Measurements from ENCODE around the gene EPB41L1.

DNA sequence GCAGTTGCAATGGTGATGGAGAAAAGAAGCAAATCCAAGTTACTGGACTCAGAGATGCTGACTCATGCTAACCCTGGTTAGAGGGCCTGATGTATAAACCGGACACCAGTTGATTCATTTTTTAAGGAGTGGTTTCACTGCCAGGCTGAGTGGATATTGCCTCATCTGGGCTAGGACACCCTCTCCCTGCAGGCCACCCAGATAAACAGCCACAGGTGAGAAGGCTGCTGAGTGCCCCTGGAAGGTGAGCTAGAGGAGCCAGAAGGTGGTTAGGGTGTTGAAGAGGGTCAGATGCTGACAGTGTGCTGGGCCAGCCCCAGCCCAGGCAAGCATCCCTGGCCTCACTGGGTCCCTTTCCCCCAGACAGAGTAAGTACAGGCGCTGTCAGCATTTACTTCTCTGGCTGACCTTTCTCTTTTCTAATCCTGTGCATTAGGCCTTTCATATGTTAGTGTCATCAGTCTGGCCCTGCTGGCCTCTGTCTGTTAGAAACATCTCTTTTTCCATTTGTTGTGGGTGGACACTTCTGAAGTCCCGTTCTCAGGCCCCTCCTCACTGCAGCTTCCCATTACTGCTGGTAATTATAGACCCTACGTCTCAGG, 13.5 kb downstream of the EPB41L1 start:
- TF ChIP-seq POLR2AphosphoS5 (IDR thresholded peaks at IDR 0.05; ENCODE audit: low read depth, low read length) (no peak), REST (IDR thresholded peaks at IDR 0.05; ENCODE audit: insufficient read depth in 1 of 2, low read depth in 2 of 2, low read length in 1 of 2) (no peak)
- TF ChIP-seq, protein P1, sequence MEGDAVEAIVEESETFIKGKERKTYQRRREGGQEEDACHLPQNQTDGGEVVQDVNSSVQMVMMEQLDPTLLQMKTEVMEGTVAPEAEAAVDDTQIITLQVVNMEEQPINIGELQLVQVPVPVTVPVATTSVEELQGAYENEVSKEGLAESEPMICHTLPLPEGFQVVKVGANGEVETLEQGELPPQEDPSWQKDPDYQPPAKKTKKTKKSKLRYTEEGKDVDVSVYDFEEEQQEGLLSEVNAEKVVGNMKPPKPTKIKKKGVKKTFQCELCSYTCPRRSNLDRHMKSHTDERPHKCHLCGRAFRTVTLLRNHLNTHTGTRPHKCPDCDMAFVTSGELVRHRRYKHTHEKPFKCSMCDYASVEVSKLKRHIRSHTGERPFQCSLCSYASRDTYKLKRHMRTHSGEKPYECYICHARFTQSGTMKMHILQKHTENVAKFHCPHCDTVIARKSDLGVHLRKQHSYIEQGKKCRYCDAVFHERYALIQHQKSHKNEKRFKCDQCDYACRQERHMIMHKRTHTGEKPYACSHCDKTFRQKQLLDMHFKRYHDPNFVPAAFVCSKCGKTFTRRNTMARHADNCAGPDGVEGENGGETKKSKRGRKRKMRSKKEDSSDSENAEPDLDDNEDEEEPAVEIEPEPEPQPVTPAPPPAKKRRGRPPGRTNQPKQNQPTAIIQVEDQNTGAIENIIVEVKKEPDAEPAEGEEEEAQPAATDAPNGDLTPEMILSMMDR (IDR thresholded peaks at IDR 0.05), result no peak

Data from Panc1 (cell line).